Keratinocyte (primary cell): ENCODE measurements around the gene NPIPA2. TPM values are rescaled to one million over a fixed set of nuclear protein-coding genes. Genes with fewer than 3 reads are reported as not detected.
"Not testable (repeated sequence)": the region's sequence is repeated elsewhere in the genome, so short reads cannot be mapped to it uniquely, and the experiment has no call there.

Experiments used
- DNase-seq: peaks from one replicate; pipeline ENCODE4 v3.0.0-alpha.2; 2011; ENCODE audit warnings: low read depth, missing footprints, low spot score
- FAIRE-seq: peaks from 2 replicates; lab custom pipeline; 2011; peaks lifted over from hg19 to GRCh38; lab: Jason Lieb, UNC
- H2AFZ ChIP-seq: 2 replicates; pipeline ENCODE4 v1.6.0; 2012; ENCODE audit warnings: low read length, control low read depth, inconsistent platforms; ENCODE audit not compliant: control insufficient read depth
- H3K27ac ChIP-seq: 2 replicates; pipeline ENCODE4 v1.5.1; 2011; ENCODE audit warnings: low read length; ENCODE audit not compliant: control insufficient read depth, insufficient read depth
- H3K27me3 ChIP-seq: 3 replicates; pipeline ENCODE4 v1.6.0; 2011; ENCODE audit warnings: low read length; ENCODE audit not compliant: control insufficient read depth, insufficient read depth; ENCODE audit errors: extremely low read depth
- H3K36me3 ChIP-seq, 2 experiments: 2 replicates in 1 of 2; 3 replicates in 1 of 2; pipeline ENCODE4 v1.5.1; 2011; ENCODE audit warnings: low read length in 2 of 2, mild to moderate bottlenecking in 1 of 2; ENCODE audit not compliant: control insufficient read depth in 2 of 2, insufficient read depth in 2 of 2; ENCODE audit errors: extremely low read depth in 1 of 2
- H3K4me1 ChIP-seq: 3 replicates; pipeline ENCODE4 v1.5.1; 2011; ENCODE audit warnings: low read length; ENCODE audit not compliant: control insufficient read depth, insufficient read depth; ENCODE audit errors: extremely low read depth
- H3K4me2 ChIP-seq: 3 replicates; pipeline ENCODE4 v1.6.0; 2011; ENCODE audit warnings: low read depth, low read length; ENCODE audit not compliant: control insufficient read depth, insufficient read depth; ENCODE audit errors: extremely low read depth
- H3K4me3 ChIP-seq, 3 experiments: fragments of 200-600 bp in 1 of 3; sonication (generic) in 1 of 3; 2 replicates in 2 of 3; 3 replicates in 1 of 3; pipeline ENCODE4 v1.5.1; 2011 to 2016; ENCODE audit warnings: low read length in 3 of 3, mild to moderate bottlenecking in 3 of 3, control low read depth in 2 of 3, inconsistent platforms in 1 of 3, low read depth in 1 of 3, mixed read lengths in 1 of 3, mixed run types in 1 of 3, moderate library complexity in 1 of 3; ENCODE audit not compliant: control insufficient read depth in 2 of 3, insufficient read depth in 2 of 3; ENCODE audit errors: extremely low read depth in 1 of 3
- H3K79me2 ChIP-seq: 2 replicates; pipeline ENCODE4 v1.6.0; 2012; ENCODE audit warnings: low read length; ENCODE audit not compliant: control insufficient read depth, insufficient read depth
- H3K9ac ChIP-seq: 3 replicates; pipeline ENCODE4 v1.6.0; 2011; ENCODE audit warnings: low read length; ENCODE audit not compliant: control insufficient read depth, insufficient read depth; ENCODE audit errors: extremely low read depth
- H3K9me1 ChIP-seq: 3 replicates; pipeline ENCODE4 v1.6.0; 2011; ENCODE audit warnings: low read length; ENCODE audit not compliant: control insufficient read depth, insufficient read depth; ENCODE audit errors: extremely low read depth
- H3K9me3 ChIP-seq: 2 replicates; pipeline ENCODE4 v1.5.1; 2012; ENCODE audit warnings: low read depth, low read length; ENCODE audit not compliant: control insufficient read depth
- H4K20me1 ChIP-seq: 3 replicates; pipeline ENCODE4 v1.6.0; 2011; ENCODE audit warnings: low read length; ENCODE audit not compliant: control insufficient read depth, insufficient read depth; ENCODE audit errors: extremely low read depth
- dilution Hi-C: fragments of 300-500 bp; cut with MboI; formaldehyde crosslinking; loops from one replicate; pipeline ENCODE4 v1.7.0; 2020; ENCODE audit warnings: low sequenced_read_pairs; ENCODE audit not compliant: extremely low pct_ligation_motif_present
- polyA plus RNA-seq, 5 experiments: library from polyadenylated mRNA; depleted of rRNA in 3 of 5; stranded (reverse) in 3 of 5; stranded (forward) in 1 of 5; unstranded in 1 of 5; fragments of >200 nt; gene quantifications; 1 replicate in 1 of 5; 2 replicates in 3 of 5; 3 replicates in 1 of 5; pipeline versions ENCODE4 v1.2.1 to v1.2.3, GENCODE V29; 2011 to 2012; ENCODE audit warnings: missing spikeins in 2 of 5, low read depth in 1 of 5, low replicate concordance in 1 of 5

NPIPA2 gene
- polyA plus RNA-seq, 1 donor (not counting 4 experiments of a cell fraction or from before 2014, with no cell fraction given), result 2.1 TPM

DNA sequence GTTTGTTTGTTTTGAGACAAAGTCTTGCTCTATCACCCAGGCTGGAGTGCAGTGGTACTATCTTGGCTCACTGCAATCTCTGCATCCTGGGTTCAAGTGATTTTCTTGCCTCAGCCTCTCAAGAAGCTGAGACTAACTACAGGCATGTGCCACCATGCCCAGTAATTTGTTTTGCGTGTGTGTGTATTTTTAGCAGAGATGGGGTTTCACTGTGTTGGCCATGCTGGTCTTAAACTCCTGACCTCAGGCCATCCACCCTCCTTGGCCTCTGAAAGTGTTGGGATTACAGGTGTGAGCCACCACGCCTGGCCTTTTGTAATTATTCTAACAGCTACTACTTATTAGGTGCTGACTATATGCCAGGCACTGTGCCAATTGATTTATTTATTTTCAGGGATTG, 33.3 kb downstream of the NPIPA2 start:
- H3K4me3 ChIP-seq, FAIRE-seq, H3K9me1 ChIP-seq, H3K4me2 ChIP-seq, H2AFZ ChIP-seq, H3K9ac ChIP-seq, DNase-seq, H4K20me1 ChIP-seq, H3K4me1 ChIP-seq, dilution Hi-C loops, H3K36me3 ChIP-seq, H3K27me3 ChIP-seq, H3K79me2 ChIP-seq, H3K27ac ChIP-seq, H3K9me3 ChIP-seq: not testable (repeated sequence)

DNA sequence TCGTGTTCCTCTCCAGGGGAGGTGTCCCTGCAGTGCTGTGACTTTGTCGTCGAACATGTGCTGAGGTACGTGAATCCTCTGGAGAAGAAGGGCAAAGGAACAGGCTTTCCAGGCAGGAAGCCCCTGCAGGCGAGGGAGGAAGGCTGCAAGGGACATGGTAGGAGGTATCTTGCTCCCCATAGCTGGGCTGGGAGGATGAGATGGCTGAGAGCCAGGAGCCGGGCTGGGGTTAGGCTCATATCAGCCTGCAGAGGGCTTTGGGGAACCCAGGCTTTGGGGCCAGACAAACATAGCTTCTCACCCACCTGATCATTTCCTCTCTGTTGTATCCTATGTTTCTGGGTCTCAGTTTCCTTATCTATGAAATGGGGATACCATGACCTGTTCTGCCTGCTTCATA, 34.4 kb downstream of the NPIPA2 start:
- H3K36me3 ChIP-seq, FAIRE-seq, H3K9me1 ChIP-seq, H3K4me3 ChIP-seq, DNase-seq, H3K27ac ChIP-seq, H3K9ac ChIP-seq, H3K4me2 ChIP-seq, H2AFZ ChIP-seq, H3K79me2 ChIP-seq, H3K27me3 ChIP-seq, dilution Hi-C loops, H3K9me3 ChIP-seq, H4K20me1 ChIP-seq, H3K4me1 ChIP-seq: not testable (repeated sequence)

DNA sequence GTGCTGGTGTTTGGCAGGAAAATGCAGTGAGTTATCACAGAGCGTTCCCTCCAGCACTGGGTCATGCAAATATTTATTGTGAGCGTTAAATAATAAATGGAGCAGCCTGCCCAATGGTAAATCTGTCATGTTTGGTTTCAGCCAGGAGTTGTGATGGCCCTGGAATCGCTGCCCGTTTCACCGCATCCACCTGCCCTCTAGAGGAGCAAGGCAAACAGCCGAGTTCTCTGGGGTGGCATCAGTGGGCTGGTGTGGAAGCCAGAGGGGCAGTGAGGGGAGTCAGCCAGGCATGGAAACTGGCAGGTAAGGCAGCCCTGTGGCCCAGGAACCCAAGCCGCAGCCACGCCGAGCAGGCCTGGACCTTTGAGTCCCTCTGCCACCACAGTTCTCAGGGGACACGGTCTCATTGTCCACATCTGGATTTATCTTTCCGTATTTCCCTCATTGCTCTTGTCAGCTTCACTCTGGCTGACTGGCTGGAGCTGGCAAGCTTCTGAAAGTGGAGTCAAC, 37.1 kb downstream of the NPIPA2 start:
- H3K9me3 ChIP-seq, FAIRE-seq, H3K4me2 ChIP-seq, H3K36me3 ChIP-seq, H3K4me3 ChIP-seq, H3K79me2 ChIP-seq, H3K27ac ChIP-seq, H2AFZ ChIP-seq, H3K27me3 ChIP-seq, DNase-seq, H3K9me1 ChIP-seq, dilution Hi-C loops, H3K4me1 ChIP-seq, H4K20me1 ChIP-seq, H3K9ac ChIP-seq: not testable (repeated sequence)

DNA sequence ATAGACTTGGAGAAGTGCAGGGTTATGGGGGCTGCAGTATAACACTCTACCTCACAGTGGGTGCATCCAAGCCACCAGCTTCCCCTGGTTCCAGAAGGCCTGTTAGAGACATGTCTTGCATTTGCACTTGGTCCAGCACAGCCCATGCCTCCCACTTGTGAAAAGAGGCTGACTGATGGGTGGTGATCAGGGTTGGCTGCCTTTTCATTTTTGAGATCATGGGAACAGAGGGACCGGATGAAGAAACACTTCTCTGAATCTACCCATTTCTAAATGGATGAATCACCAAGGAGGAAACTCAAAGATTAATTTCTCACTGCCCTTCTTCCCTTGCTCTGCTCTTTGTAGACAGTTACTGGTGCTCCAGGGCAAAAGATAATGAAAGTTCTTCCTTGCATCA, 43.8 kb downstream of the NPIPA2 start:
- H4K20me1 ChIP-seq, DNase-seq, H3K27ac ChIP-seq, H3K4me2 ChIP-seq, FAIRE-seq, H3K4me3 ChIP-seq, H3K9me1 ChIP-seq, H3K36me3 ChIP-seq, dilution Hi-C loops, H3K9me3 ChIP-seq, H3K79me2 ChIP-seq, H3K27me3 ChIP-seq, H2AFZ ChIP-seq, H3K4me1 ChIP-seq, H3K9ac ChIP-seq: not testable (repeated sequence)

DNA sequence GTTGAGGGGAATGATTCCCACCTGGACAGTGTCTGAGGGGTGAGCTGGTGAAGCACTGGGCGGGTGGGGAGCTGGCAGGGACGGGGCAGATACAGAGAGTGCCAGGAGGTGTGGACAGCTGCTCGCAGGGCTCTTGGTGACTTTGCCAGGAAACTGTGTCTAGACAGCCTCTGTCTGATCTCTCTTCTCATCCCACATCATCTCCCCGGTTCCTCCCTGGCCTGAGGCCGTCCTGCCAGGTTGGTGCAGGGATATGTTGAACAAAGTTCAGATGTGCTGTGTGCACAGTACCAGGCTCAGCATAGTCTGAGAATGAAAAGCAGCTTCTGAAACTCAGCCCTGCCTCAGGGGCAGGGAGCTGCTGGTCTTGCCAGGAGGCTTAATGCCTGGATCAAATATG, 47.2 kb downstream of the NPIPA2 start:
- H3K27ac ChIP-seq, H3K4me1 ChIP-seq, H3K9me3 ChIP-seq, H3K9me1 ChIP-seq, H4K20me1 ChIP-seq, H3K27me3 ChIP-seq, DNase-seq, H3K4me2 ChIP-seq, FAIRE-seq, H3K4me3 ChIP-seq, H2AFZ ChIP-seq, H3K36me3 ChIP-seq, H3K79me2 ChIP-seq, dilution Hi-C loops, H3K9ac ChIP-seq: not testable (repeated sequence)
